Activated CD8-positive, alpha-beta T cell treated with anti-CD3 and anti-CD28 coated beads for 36 hours (primary cell): ENCODE measurements around the gene PEPD. TPM values are rescaled to one million over a fixed set of nuclear protein-coding genes. Genes with fewer than 3 reads are reported as not detected.

ENCODE experiments used
- ATAC-seq: fragments of 200-7000 bp; cut with Tn5 transposase; one replicate; pipeline ENCODE4 v1.10.0; 2021; ENCODE audit warnings: mild to moderate bottlenecking, moderate library complexity
- CTCF ChIA-PET: fragments of 350-600 bp; sonication (Branson Sonifier 250); formaldehyde crosslinking; loops from one replicate; lab custom pipeline; 2021; ENCODE audit warnings: antibody characterized with exemption; lab: Charles Lee
- POLR2A ChIA-PET: fragments of 350-600 bp; sonication (Branson Sonifier 250); formaldehyde crosslinking; loops from one replicate; lab custom pipeline; 2021; ENCODE audit warnings: antibody characterized with exemption; lab: Charles Lee
- DNase-seq: peaks from one replicate; pipeline ENCODE4 v3.0.0-alpha.2; 2020
- H3K27ac Mint-ChIP-seq: one replicate; pipeline ENCODE4 v1.8.0; 2021; ENCODE audit warnings: mild to moderate bottlenecking, mixed read lengths
- H3K27me3 Mint-ChIP-seq: one replicate; pipeline ENCODE4 v1.8.0; 2021; ENCODE audit warnings: mixed read lengths
- H3K36me3 Mint-ChIP-seq: one replicate; pipeline ENCODE4 v1.8.0; 2021; ENCODE audit warnings: low read depth, mixed read lengths
- H3K4me1 Mint-ChIP-seq: one replicate; pipeline ENCODE4 v1.8.0; 2021; ENCODE audit warnings: low read depth, mixed read lengths
- H3K4me3 Mint-ChIP-seq: one replicate; pipeline ENCODE4 v1.8.0; 2021; ENCODE audit warnings: mild to moderate bottlenecking, moderate library complexity, mixed read lengths
- H3K9me3 Mint-ChIP-seq: one replicate; pipeline ENCODE4 v1.8.0; 2021; ENCODE audit warnings: mixed read lengths
- intact Hi-C: fragments of 100-400 bp; cut with micrococcal nuclease; formaldehyde crosslinking; loops from one replicate; pipeline ENCODE4 v1.10.0; 2022
- total RNA-seq, 2 experiments: library from RNA; stranded (reverse); gene quantifications; one replicate each; pipeline ENCODE4 v1.2.3, GENCODE V29; 2021
- TF ChIP-seq, protein P1 (sequence below): fragments of 200-600 bp; IDR thresholded peaks from one replicate; pipeline ENCODE4 v1.8.0; 2022; ENCODE audit warnings: antibody characterized with exemption, mild to moderate bottlenecking

The PEPD gene
- total RNA-seq, 2 experiments from 2014 or later, result 32.6 to 34.6 TPM

DNA sequence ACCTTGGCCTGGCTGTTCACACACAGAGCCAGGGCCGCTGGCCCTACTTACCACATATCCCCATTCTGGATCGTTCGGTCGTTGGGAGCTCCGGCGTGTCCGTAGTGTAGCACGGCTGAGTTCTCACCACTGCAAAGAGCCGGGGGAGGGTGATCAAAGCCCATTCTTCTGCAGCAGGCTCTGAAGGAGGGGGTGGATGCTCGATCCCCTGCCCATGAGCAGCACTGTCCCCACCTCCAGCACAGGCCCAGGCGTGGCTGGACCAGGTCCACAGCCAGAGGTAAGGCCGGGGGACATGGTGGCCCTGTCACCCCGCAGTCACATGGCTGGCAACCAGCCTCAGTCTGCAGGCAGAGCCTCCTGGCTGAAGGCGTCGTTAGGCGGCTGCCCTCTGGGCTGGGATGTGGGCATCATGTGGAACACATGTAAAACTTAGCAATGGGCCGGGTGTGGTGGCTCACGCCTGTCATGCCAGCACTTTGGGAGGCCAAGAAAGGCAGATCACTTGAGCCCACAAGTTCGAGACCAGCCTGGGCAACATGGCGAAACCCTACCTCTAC, 109.9 kb downstream of the PEPD start:
- no peak overlapping the region for H3K27ac Mint-ChIP-seq
- ChIA-PET POLR2A (no interaction called here), CTCF (interaction anchor here (0.7 to 1.2 kb wide), 2 partner anchors 30 to 293 kb away, joined by 3 read pairs; no protein-coding TSS in a partner anchor)
- no peaks in the 10 kb centered on the region for H3K27me3 Mint-ChIP-seq
- H3K9me3 Mint-ChIP-seq, result no peaks in the 10 kb centered on the region
- TF ChIP-seq, protein P1, sequence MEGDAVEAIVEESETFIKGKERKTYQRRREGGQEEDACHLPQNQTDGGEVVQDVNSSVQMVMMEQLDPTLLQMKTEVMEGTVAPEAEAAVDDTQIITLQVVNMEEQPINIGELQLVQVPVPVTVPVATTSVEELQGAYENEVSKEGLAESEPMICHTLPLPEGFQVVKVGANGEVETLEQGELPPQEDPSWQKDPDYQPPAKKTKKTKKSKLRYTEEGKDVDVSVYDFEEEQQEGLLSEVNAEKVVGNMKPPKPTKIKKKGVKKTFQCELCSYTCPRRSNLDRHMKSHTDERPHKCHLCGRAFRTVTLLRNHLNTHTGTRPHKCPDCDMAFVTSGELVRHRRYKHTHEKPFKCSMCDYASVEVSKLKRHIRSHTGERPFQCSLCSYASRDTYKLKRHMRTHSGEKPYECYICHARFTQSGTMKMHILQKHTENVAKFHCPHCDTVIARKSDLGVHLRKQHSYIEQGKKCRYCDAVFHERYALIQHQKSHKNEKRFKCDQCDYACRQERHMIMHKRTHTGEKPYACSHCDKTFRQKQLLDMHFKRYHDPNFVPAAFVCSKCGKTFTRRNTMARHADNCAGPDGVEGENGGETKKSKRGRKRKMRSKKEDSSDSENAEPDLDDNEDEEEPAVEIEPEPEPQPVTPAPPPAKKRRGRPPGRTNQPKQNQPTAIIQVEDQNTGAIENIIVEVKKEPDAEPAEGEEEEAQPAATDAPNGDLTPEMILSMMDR, result no peak
- no peaks in the 10 kb centered on the region for H3K36me3 Mint-ChIP-seq
- H3K4me3 Mint-ChIP-seq, result no peak overlapping the region
- ATAC-seq (no peak), DNase-seq (no peak)
- H3K4me1 Mint-ChIP-seq, result peaks cover 4% of the 10 kb centered on the region
- intact Hi-C loops, result no loop called here

DNA sequence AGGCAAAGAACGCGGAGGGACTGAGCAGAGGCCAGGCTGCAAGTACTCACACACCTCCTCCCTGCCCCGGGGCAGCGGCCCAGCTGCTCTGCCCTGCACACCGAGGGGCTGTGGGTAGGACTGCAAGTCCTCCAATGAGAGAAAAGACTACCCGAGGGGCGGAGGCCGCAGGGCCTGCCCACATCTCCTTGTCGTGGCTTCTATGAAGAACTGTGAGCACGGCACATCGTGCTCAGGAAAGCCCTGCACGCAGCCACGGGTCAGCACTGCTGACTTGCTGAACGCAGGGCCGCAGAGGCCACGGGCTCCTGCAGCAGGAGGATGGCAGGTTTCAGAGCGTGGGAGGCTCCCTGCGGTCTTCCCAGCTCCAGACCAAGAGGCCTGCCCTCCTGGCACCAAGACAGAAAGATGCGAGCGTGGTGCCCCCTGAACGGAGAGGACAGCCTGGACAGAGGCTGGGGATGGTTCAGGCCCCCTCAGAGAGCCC, 110.6 kb downstream of the PEPD start:
- POLR2A ChIA-PET, result no interaction called here
- CTCF ChIA-PET, result interaction anchor here (1.2 kb wide), 1 partner anchor 29 kb away, joined by 3 read pairs; no protein-coding TSS in a partner anchor
- no peaks in the 10 kb centered on the region for H3K9me3 Mint-ChIP-seq
- peaks cover 2% of the 10 kb centered on the region for H3K4me1 Mint-ChIP-seq
- no peaks in the 10 kb centered on the region for H3K36me3 Mint-ChIP-seq
- no peak for ATAC-seq
- TF ChIP-seq, protein P1, result no peak
- no peak overlapping the region for H3K27ac Mint-ChIP-seq
- H3K27me3 Mint-ChIP-seq, result no peaks in the 10 kb centered on the region
- H3K4me3 Mint-ChIP-seq, result no peak overlapping the region
- intact Hi-C loops, result no loop called here
- DNase-seq, result no peak

DNA sequence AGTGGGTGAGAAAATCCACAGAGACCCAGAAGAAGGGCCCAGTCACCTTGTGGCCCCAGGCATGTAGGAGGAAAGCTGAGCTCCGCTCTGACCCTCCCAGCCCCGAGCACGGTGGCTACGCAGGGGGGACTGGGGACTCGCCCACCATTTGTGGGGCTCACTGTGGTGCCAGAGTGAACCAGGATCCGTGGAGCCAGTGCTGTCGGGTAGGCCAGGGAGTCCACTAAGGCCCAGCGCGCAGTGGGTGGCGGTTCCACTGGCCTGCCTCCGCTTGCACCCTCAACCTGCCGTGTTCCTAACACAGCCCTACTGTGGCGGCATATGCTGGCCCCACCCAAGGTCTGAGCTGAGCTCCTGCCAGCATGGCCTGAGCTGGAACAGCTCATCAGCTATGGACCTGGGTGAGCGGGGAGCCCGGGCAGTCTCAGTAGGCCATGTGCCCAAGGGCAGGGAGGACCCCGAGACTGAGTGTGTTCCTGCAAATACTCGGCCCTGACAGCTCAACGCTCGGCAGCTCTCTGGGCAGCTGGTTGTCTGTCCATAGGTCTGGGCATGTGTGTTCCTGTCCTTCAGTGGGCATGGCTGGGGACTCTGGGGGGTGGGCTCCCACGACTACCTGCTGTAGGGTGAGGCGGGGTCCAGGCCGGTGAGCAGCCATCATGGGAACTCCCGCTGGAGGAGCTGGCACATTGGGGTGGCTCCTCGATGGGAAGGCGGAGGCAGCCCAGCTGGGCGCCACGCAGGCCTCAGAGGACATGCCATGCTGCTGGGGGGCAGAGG, 111.5 kb downstream of the PEPD start:
- intact Hi-C loops, result loop anchor here (10.0 kb wide), 1 partner anchor 265 kb away; no protein-coding TSS in a partner anchor
- POLR2A ChIA-PET, result no interaction called here
- no peak for ATAC-seq

DNA sequence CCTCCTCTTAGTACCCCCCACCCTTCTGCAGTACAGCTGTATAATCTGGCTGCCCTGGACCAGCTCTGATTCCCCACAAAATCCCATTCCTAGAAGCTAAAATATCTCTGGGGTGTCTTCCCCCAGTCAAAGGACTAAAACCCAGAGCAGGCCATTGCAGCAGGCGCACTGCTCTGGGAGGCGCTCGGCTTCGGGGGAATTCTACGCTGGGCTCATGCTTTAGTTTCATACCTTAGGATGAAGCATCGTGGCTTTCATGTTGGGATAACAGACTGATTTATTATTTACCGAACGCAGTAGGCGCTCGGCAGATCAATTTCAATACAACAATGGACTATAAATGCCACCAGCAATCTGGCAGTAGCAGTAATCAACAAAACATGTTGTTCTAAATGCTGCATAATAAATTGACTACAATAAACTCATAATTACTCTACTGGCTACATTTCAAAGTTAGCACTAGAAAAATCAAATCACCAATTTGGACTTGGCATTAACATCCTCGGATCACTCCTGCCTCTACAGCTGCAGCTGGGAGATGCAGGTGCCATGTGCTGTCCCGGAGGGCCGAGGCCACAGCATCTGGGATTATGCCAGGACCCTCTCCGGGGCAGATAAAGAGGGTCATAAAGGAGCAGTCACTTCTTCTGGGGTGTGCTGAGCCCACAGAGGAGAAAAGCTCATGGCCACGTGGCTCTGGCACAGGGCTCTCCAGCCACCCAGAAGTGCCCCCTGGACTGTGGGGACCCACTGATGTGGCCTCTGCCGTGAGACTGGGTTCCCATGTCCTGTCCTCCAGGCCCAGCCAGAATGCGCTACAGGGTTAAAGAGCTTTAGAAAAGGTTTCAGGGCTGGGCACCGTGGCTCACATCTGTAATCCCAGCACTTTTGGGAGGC, 112.8 kb downstream of the PEPD start:
- intact Hi-C loops, result loop anchor here (10.0 kb wide), 1 partner anchor 264 kb away; no protein-coding TSS in a partner anchor
- H3K27me3 Mint-ChIP-seq, result no peaks in the 10 kb centered on the region
- H3K9me3 Mint-ChIP-seq, result no peaks in the 10 kb centered on the region
- H3K27ac Mint-ChIP-seq, result no peak overlapping the region
- no peaks in the 10 kb centered on the region for H3K36me3 Mint-ChIP-seq
- ATAC-seq (no peak), DNase-seq (no peak)
- ChIA-PET CTCF (interaction anchor here (0.8 to 1.5 kb wide), 6 partner anchors 11 to 224 kb away, joined by 3 to 4 read pairs (median 3); no protein-coding TSS in a partner anchor), POLR2A (no interaction called here)
- peaks cover 2% of the 10 kb centered on the region for H3K4me1 Mint-ChIP-seq
- TF ChIP-seq, protein P1, result no peak
- H3K4me3 Mint-ChIP-seq, result no peak overlapping the region

More for the DNA sequence above, 111.5 kb downstream of the PEPD start:
- CTCF ChIA-PET, result interaction anchor here (1.3 to 1.5 kb wide), 2 partner anchors 21 to 182 kb away, joined by 4 read pairs; no protein-coding TSS in a partner anchor
- Mint-ChIP-seq H3K4me1 (peaks cover 2% of the 10 kb centered on the region), H3K27me3 (no peaks in the 10 kb centered on the region), H3K36me3 (no peaks in the 10 kb centered on the region), H3K27ac (no peak overlapping the region), H3K4me3 (no peak overlapping the region), H3K9me3 (no peaks in the 10 kb centered on the region)
- TF ChIP-seq, protein P1, result no peak
- DNase-seq, result no peak
